Activated CD4-positive, alpha-beta T cell treated with anti-CD3 and anti-CD28 coated beads, Interleukin-2, amount 10 ng/mL, durations not matched to agents 7 days and 5 days (primary cell): ENCODE measurements around the gene OGDH. TPM values are rescaled to one million over a fixed set of nuclear protein-coding genes. Genes with fewer than 3 reads are reported as not detected.
A peak's percentile ranks its signal among the peaks of the same experiment; 100 is the strongest.

Experiments used
- CTCF ChIA-PET: fragments of 350-600 bp; sonication (Branson Sonifier 250); formaldehyde crosslinking; loops from one replicate; lab custom pipeline; 2021; ENCODE audit warnings: antibody characterized with exemption; lab: Charles Lee
- POLR2A ChIA-PET: fragments of 350-600 bp; sonication (Branson Sonifier 250); formaldehyde crosslinking; loops from one replicate; lab custom pipeline; 2021; ENCODE audit warnings: antibody characterized with exemption; lab: Charles Lee
- DNase-seq: peaks from one replicate; pipeline ENCODE4 v3.0.0-alpha.2; 2020
- H3K27ac Mint-ChIP-seq: one replicate; pipeline ENCODE4 v1.8.0; 2021; ENCODE audit warnings: mild to moderate bottlenecking, moderate library complexity, mixed read lengths
- H3K27me3 Mint-ChIP-seq: one replicate; pipeline ENCODE4 v1.8.0; 2021; ENCODE audit warnings: mixed read lengths
- H3K36me3 Mint-ChIP-seq: one replicate; pipeline ENCODE4 v1.8.0; 2021; ENCODE audit warnings: low read depth, mixed read lengths
- H3K4me1 Mint-ChIP-seq: one replicate; pipeline ENCODE4 v1.8.0; 2021; ENCODE audit warnings: mixed read lengths
- H3K4me3 Mint-ChIP-seq: one replicate; pipeline ENCODE4 v1.8.0; 2021; ENCODE audit warnings: mild to moderate bottlenecking, moderate library complexity, mixed read lengths
- H3K9me3 Mint-ChIP-seq: one replicate; pipeline ENCODE4 v1.8.0; 2021; ENCODE audit warnings: mixed read lengths
- total RNA-seq, 2 experiments: library from RNA; stranded (reverse); gene quantifications; one replicate each; pipeline ENCODE4 v1.2.3, GENCODE V29; 2021

Gene OGDH
- total RNA-seq, 2 experiments from 2014 or later, result 114 to 121 TPM

DNA sequence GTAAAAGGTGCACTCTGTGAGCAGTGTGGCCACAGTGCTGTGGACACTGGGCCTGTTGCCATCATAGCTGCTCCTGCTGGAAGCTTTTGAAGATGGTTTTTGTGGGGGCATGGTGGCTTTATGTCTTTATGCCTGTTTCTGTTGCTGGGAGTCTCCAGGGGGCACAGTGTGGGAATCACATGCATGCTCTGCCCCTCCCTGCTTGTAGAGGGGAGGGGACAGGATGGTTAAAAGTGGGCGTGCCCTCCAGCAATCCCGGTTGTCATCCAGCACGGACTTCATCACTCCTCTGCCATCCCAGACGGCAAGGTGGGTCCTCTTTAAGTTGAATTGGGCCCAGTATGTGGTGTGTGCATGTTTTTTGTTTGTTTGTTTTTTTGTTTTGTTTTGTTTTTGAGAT, 20.2 kb downstream of the OGDH start:
- H3K4me3 Mint-ChIP-seq, result no peak overlapping the region
- peaks cover 81% of the 10 kb centered on the region for H3K4me1 Mint-ChIP-seq
- peak overlapping the region; percentile 93 for H3K27ac Mint-ChIP-seq
- ChIA-PET POLR2A (no interaction called here), CTCF (interaction anchor here (0.8 to 4.9 kb wide), 4 partner anchors 8 to 20 kb away, joined by 4 to 20 read pairs (median 4); partner anchors contain the start of gene OGDH)
- no peaks in the 10 kb centered on the region for H3K27me3 Mint-ChIP-seq
- no peaks in the 10 kb centered on the region for H3K9me3 Mint-ChIP-seq
- DNase-seq, result no peak
- peaks cover 71% of the 10 kb centered on the region for H3K36me3 Mint-ChIP-seq

DNA sequence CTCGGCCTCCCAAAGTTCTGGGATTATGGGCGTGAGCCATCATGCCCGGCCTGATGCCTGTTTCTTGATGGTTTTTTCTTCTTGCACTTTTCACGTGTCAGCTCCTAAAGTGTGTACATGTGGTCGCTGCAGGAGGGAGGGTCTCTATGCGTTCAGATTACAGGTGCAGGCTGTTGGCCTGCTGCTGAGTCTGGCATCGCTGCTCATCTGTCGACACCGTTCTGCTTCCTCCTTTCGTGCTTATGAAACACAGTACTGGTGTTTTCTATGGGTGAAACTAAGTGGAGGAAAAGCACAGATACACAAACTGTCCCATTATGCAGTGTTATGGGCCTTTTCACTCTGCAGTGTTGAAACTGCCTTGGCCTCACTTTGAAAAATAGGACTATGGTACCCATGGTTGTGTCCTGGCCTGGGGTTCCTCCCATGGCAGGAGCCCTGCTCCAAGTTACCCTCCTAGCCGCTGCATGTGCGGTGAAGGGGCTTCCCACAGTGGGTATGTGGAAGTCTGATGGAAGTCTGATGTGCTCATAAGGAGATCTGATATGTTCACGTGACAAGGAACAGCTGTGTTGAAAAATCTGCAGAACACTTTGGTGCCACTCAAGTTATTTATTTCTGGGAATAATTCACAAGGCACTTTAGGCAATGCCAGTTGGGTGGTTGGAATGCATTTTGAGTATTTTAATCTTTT, 23.5 kb downstream of the OGDH start:
- POLR2A ChIA-PET, result no interaction called here

DNA sequence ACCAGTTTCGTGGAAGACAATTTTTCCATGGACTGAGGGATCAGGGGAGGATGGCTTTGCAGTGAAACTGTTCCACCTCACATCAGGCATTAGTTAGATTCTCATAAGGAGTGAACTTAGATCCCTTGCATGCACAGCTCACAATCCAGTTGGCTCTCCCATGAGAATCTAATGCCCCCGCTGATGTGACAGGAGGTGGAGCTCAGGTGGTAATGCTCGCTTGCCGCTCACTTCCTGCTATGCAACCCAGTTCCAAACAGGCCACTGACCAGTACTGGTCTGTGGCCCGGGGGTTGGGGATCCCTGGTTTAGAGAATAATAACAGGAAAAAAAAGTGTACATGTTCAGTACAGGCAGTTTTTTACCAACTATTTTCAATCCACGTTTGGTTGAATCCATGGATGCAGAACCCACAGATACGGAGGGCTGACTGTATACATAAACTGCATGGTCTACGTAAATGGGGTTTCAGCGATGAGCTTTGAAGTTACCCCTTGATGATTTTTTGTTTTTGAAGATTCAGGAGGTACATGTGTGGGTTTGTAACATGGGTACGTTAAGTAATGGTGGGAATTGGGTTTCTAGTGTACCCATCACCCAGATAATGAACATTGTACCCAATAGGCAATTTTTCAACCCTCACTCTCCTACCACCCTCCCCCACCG, 24.5 kb downstream of the OGDH start:
- no peak for DNase-seq
- POLR2A ChIA-PET, result no interaction called here
- Mint-ChIP-seq H3K36me3 (peaks cover 69% of the 10 kb centered on the region), H3K27ac (peak overlapping the region; percentile 99), H3K9me3 (no peaks in the 10 kb centered on the region), H3K4me3 (peak overlapping the region; percentile 52), H3K4me1 (peaks cover 81% of the 10 kb centered on the region), H3K27me3 (no peaks in the 10 kb centered on the region)
- CTCF ChIA-PET, result interaction anchor here (0.6 to 2.5 kb wide), 5 partner anchors 9 to 81 kb away, joined by 3 to 8 read pairs (median 3); no protein-coding TSS in a partner anchor

More for the DNA sequence above, 23.5 kb downstream of the OGDH start:
- H3K27ac Mint-ChIP-seq, result peak overlapping the region; percentile 99
- no peaks in the 10 kb centered on the region for H3K27me3 Mint-ChIP-seq
- CTCF ChIA-PET, result interaction anchor here (0.6 to 2.5 kb wide), 2 partner anchors 9 to 10 kb away, joined by 5 to 8 read pairs; no protein-coding TSS in a partner anchor
- no peaks in the 10 kb centered on the region for H3K9me3 Mint-ChIP-seq
- H3K4me1 Mint-ChIP-seq, result peaks cover 81% of the 10 kb centered on the region
- H3K36me3 Mint-ChIP-seq, result peaks cover 72% of the 10 kb centered on the region
- DNase-seq, result no peak
- no peak overlapping the region for H3K4me3 Mint-ChIP-seq

DNA sequence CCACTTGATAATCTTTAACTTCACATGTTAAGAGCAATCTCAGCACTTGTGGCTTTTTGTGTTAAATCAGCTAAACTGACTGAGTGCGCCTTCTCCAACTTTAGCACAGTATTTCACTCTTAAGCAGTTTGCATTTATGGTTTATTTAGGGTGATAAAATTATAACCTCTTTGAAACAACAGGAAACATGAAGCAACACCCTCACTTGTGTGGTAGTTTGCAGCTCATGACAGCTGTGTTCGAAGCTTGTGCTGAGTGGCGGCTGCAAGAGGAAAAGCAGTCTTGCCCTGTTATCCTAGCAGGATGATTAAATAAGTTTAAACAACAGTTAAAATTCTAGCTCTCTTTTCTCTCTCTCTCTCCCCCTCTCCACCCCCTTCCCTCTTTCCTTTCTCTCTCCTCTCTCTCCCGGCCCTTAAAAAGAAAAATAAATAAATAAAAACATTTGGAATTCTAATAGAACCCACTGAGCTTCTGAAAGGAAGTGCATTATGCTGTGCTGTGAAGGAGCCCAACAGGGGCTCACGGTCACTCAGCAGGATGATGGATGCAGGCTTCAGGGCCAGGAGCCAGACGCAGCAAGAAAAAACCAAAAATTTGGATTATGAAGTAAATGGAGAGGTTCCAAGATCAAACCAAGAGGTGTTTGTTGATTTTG, 25.2 kb downstream of the OGDH start:
- Mint-ChIP-seq H3K4me1 (peaks cover 81% of the 10 kb centered on the region), H3K4me3 (peak overlapping the region; percentile 24), H3K27ac (peak overlapping the region; percentile 99), H3K27me3 (no peaks in the 10 kb centered on the region), H3K36me3 (peaks cover 69% of the 10 kb centered on the region), H3K9me3 (no peaks in the 10 kb centered on the region)
- peak; percentile 53 for DNase-seq
- ChIA-PET POLR2A (no interaction called here), CTCF (interaction anchor here (0.6 to 2.5 kb wide), 5 partner anchors 8 to 80 kb away, joined by 3 to 8 read pairs (median 3); no protein-coding TSS in a partner anchor)

DNA sequence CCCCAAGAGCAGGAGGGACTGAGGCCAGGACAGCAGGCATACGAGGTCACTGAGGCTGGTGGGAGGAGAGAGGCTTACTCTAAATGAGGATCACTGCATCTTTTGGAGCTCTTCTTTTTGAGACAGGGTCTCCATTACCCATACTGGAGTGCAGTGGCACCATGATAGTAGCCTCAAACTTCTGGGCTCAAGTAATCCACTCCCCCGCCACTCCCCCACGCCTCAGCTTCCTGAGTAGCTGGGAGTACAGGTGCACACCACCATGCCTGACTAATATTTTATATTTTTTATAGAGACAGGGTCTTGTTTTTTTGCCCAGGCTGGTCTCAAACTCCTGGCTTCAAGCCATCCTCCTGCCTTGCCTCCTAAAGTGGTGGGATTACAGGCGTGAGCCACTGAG, 25.8 kb downstream of the OGDH start:
- H3K9me3 Mint-ChIP-seq, result no peaks in the 10 kb centered on the region
- H3K4me3 Mint-ChIP-seq, result peak overlapping the region; percentile 24
- ChIA-PET POLR2A (no interaction called here), CTCF (interaction anchor here (1.2 to 4.8 kb wide), 4 partner anchors 8 to 25 kb away, joined by 3 to 17 read pairs (median 6); partner anchors contain the start of gene OGDH)
- H3K27ac Mint-ChIP-seq, result peak overlapping the region; percentile 99
- H3K36me3 Mint-ChIP-seq, result peaks cover 72% of the 10 kb centered on the region
- peaks cover 85% of the 10 kb centered on the region for H3K4me1 Mint-ChIP-seq
- DNase-seq, result no peak
- H3K27me3 Mint-ChIP-seq, result no peaks in the 10 kb centered on the region

DNA sequence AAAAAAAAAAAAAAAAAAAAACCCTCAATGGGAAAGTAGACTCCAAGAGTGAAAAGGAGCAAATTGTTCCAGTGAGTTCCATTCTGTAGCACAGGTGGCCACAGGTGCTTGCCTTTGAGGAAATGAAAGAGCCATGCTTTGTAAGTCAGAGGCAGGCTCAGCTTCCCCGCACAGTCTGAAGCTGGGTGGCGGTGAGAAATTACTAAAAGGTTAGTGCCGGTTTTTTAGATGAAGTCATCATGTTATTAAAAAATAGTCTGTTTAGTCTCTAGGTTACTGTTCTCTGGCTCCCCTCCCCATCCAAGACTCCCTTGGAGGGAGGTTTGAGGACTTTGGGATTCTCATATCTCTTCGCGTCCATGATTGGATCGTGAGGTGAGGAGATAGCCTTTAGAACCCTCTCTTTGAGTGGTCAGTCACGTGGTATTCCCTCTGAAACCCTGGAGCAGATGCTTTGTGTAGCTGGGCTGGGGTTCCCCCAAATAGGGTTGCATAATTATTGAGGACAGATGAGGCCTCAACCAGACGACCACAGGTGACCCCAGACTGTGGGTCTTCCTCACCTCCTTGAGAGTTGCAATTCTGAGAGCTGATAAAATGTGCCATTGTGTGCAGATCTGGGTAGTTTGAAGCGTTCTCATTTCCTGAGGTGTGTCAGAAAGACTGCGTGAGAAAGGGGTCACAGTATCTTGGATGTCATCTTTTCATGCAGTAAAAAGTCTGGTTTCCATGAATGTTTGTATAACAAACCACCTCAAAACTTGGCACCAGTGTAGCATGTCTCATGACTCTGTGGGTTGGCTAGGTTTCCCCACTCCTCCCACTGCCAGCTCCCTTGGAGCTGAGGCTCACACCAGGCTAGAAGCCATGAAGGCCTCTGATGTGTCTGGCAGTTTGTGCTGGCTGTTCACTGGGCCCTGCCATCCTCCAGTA, 27.1 kb downstream of the OGDH start:
- Mint-ChIP-seq H3K9me3 (no peaks in the 10 kb centered on the region), H3K36me3 (peaks cover 75% of the 10 kb centered on the region), H3K4me3 (no peak overlapping the region), H3K4me1 (peaks cover 93% of the 10 kb centered on the region), H3K27ac (peak overlapping the region; percentile 99), H3K27me3 (no peaks in the 10 kb centered on the region)
- peak; percentile 61 for DNase-seq
- POLR2A ChIA-PET, result no interaction called here
- CTCF ChIA-PET, result interaction anchor here (0.6 to 7.5 kb wide), 7 partner anchors 8 to 177 kb away, joined by 3 to 43 read pairs (median 4); partner anchors contain the start of genes NPC1L1 and OGDH

DNA sequence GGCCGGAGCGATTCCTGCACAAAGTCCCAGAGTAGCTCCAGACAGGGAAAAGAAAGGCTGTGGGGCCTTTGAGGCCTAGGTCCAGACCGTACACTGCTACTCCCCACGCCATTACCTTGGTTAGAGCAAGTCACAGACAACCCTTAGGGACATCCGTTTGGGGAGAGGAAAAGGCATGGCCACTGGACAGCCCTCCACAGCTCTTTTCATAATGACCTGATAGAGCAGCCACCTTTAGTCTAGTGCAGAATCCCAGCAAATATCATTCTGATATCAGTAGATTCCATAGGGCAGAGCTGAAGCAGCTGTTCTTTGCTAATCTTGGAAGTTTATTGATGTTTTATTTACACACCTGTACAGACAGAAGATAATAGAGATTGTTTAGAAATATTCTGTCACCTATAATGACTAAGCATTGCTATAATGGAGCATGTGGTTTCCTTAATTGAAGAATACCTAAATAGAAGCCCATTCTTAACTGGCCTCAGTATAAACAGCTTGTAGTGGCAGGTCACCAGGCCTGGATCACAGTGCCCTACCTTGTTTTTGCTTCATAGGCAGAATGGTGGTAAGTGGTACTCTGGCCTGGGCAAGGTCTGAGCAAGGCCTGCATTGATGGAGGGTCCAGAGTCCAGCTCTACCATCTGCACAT, 27.9 kb downstream of the OGDH start:
- H3K27ac Mint-ChIP-seq, result peak overlapping the region; percentile 99
- H3K36me3 Mint-ChIP-seq, result peaks cover 76% of the 10 kb centered on the region
- no peaks in the 10 kb centered on the region for H3K27me3 Mint-ChIP-seq
- no peak for DNase-seq
- H3K9me3 Mint-ChIP-seq, result no peaks in the 10 kb centered on the region
- H3K4me3 Mint-ChIP-seq, result no peak overlapping the region
- H3K4me1 Mint-ChIP-seq, result peaks cover 95% of the 10 kb centered on the region
- ChIA-PET CTCF (interaction anchor here (0.6 to 7.5 kb wide), 9 partner anchors 9 to 472 kb away, joined by 3 to 43 read pairs (median 4); partner anchors contain the start of gene OGDH), POLR2A (no interaction called here)

DNA sequence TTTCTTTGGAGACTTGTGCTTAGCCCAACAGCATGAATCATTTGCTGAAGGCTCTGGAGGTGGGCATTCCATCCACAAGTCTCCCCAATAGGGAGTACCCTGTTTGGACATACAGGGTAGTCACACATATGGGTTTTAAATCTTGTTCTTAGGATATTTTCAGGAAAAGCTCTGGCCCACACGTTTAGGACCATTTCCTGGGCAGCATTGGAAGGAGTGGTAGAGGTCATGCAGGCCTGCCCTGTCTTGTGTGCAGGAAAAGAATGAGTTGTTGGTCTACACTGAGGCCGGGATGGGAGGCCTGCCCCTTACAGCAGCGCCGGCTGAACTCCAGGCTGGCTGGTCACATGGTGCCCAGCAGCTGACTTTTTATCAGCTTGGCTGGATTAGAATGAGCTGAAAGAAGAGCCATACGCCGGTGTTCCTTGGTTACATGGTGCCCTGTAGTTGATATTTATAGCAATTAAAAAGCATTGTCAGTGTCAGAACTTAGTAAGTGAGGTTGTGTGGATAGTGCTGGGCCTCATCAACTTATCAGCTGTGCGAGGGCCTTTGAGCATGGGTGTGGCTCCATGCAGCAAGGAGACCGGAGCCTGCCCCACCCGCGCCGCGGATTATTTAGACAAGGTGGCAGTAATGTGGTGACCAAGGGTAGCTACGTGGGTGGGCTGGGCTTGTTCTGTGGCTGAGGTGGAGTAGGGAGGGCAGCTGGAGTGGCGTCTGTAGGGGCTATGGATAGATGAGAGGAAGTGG, 28.6 kb downstream of the OGDH start:
- Mint-ChIP-seq H3K27me3 (no peaks in the 10 kb centered on the region), H3K9me3 (no peaks in the 10 kb centered on the region), H3K4me3 (no peak overlapping the region), H3K27ac (peak overlapping the region; percentile 99), H3K36me3 (peaks cover 78% of the 10 kb centered on the region), H3K4me1 (peaks cover 98% of the 10 kb centered on the region)
- ChIA-PET CTCF (interaction anchor here (0.5 to 7.5 kb wide), 8 partner anchors 9 to 554 kb away, joined by 3 to 43 read pairs (median 4); partner anchors contain the start of genes OGDH and YKT6), POLR2A (no interaction called here)
- DNase-seq, result no peak

DNA sequence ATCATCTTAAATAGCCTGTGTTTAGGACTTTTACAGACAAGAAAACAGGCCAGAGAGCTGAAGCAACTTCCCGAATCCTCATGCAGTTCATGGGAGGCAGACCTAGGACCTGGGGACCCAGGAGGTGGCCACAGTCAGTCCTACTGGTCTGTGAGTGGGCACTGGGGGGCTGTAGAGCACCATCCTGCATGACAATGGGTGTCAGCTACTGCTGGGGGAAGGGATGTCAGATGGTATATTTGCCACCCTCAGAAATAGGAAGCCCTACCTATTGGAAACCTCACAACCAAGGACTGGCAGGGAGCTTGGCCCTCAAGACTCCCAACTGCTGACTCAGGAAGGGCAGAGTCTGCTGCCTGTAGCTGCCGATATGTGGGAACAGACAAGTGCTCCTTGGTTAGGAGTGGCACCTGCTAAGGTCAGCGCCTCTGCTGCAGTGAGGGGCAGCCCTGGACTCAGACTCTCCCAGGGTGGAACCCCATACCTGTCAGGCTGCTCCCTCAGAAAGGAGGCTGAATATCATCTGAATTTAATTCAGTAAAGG, 29.7 kb downstream of the OGDH start:
- Mint-ChIP-seq H3K27ac (peak overlapping the region; percentile 99), H3K9me3 (no peaks in the 10 kb centered on the region), H3K4me3 (no peak overlapping the region), H3K27me3 (no peaks in the 10 kb centered on the region), H3K36me3 (peaks cover 73% of the 10 kb centered on the region), H3K4me1 (peaks cover 94% of the 10 kb centered on the region)
- no peak for DNase-seq
- ChIA-PET POLR2A (interaction anchor here (1.2 kb wide), 1 partner anchor 30 kb away, joined by 3 read pairs; the partner anchor contains the start of gene OGDH), CTCF (interaction anchor here (0.7 to 7.5 kb wide), 5 partner anchors 10 to 158 kb away, joined by 3 to 43 read pairs (median 4); partner anchors contain the start of gene OGDH)

DNA sequence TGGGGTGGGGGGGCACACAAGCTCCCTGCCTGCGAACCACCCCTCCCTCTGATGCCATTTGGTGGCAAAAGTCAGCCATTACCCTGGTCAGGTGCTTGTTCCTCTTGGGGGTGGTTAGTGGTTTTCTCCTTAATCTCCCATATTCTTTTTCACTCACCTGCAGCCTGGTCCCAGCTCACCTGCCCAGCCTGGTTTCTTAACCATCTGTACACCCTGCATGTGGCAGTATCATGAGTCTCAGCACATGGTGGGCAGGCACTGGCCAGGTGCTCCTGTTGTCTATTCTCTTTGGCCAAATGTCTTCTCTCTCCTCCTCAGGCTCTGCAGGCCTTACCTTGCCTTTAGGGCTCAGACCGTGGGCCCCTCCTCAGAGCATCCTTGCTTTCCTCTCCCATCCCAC, 30.5 kb downstream of the OGDH start:
- no peak for DNase-seq
- no peak overlapping the region for H3K4me3 Mint-ChIP-seq
- peak overlapping the region; percentile 99 for H3K27ac Mint-ChIP-seq
- no peaks in the 10 kb centered on the region for H3K9me3 Mint-ChIP-seq
- H3K4me1 Mint-ChIP-seq, result peaks cover 92% of the 10 kb centered on the region
- no peaks in the 10 kb centered on the region for H3K27me3 Mint-ChIP-seq
- ChIA-PET CTCF (interaction anchor here (1.0 to 7.5 kb wide), 7 partner anchors 11 to 269 kb away, joined by 3 to 43 read pairs (median 12); partner anchors contain the start of gene OGDH), POLR2A (interaction anchor here (1.2 to 1.5 kb wide), 2 partner anchors 11 to 30 kb away, joined by 3 read pairs; partner anchors contain the start of gene OGDH)
- H3K36me3 Mint-ChIP-seq, result peaks cover 69% of the 10 kb centered on the region
